Activated naive CD4-positive, alpha-beta T cell treated with anti-CD3 and anti-CD28 coated beads, Interleukin-2, amount 10 ng/mL, durations not matched to agents 7 days and 5 days (primary cell): ENCODE results near the gene PIGH.
A peak's percentile ranks its signal among the peaks of the same experiment; 100 is the strongest.

Source experiments
- CTCF ChIA-PET: fragments of 350-600 bp; sonication (Branson Sonifier 250); formaldehyde crosslinking; loops from one replicate; lab custom pipeline; 2021; ENCODE audit warnings: antibody characterized with exemption; lab: Charles Lee
- DNase-seq: peaks from one replicate; pipeline ENCODE4 v3.0.0-alpha.2; 2020
- H3K27ac Mint-ChIP-seq: one replicate; pipeline ENCODE4 v1.8.0; 2021; ENCODE audit warnings: mild to moderate bottlenecking, moderate library complexity, mixed read lengths
- H3K27me3 Mint-ChIP-seq: one replicate; pipeline ENCODE4 v1.8.0; 2021; ENCODE audit warnings: mild to moderate bottlenecking, mixed read lengths
- H3K36me3 Mint-ChIP-seq: one replicate; pipeline ENCODE4 v1.8.0; 2021; ENCODE audit warnings: mixed read lengths
- H3K4me1 Mint-ChIP-seq: one replicate; pipeline ENCODE4 v1.8.0; 2021; ENCODE audit warnings: mixed read lengths
- H3K4me3 Mint-ChIP-seq: one replicate; pipeline ENCODE4 v1.8.0; 2021; ENCODE audit warnings: mild to moderate bottlenecking, moderate library complexity, mixed read lengths
- H3K9me3 Mint-ChIP-seq: one replicate; pipeline ENCODE4 v1.8.0; 2021; ENCODE audit warnings: mixed read lengths

PIGH gene

DNA sequence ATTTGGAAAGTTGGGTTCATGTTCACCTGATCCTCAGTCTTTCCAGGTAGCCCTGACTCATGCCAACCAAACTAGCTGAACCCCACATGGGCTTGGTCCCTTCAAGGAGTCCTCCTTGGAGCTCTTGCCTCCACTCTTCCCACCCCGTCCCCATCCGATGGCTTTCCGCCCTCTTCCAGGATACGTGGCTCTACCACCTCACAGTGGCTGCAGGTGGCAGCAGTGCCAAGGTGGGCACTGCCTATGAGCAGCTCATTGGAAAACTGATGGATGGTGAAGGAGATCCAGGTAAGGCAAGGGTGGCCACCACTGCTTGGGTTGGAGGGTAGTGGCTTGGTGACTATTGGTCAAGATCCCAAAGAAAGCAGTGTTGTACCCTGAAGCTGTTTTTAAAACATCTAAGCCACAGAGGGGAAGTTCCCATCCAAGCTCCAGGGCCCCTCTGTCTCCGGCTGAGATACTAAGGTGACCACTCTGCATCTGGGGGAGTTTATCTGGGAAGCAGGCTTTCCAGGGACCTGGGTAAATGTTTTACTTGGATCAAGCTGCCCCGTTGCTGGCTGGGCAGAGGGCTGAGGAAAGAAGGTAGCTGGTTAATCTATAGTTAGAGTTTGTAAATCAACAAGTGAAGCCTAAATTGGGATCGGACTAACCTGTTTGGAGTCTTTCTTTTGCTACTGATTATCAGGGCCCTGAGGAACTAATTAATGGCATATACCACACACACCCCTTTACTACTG lies 23.7 kb downstream of the PIGH start:
- Mint-ChIP-seq H3K4me3 (no peak overlapping the region), H3K27me3 (peaks cover 7% of the 10 kb centered on the region), H3K9me3 (no peaks in the 10 kb centered on the region), H3K36me3 (no peaks in the 10 kb centered on the region), H3K27ac (no peak overlapping the region), H3K4me1 (peaks cover 4% of the 10 kb centered on the region)
- no peak for DNase-seq
- CTCF ChIA-PET: interaction anchor here (0.9 to 1.7 kb wide), 5 partner anchors 9 to 176 kb away, joined by 3 to 8 read pairs (median 4); no protein-coding TSS in a partner anchor

DNA sequence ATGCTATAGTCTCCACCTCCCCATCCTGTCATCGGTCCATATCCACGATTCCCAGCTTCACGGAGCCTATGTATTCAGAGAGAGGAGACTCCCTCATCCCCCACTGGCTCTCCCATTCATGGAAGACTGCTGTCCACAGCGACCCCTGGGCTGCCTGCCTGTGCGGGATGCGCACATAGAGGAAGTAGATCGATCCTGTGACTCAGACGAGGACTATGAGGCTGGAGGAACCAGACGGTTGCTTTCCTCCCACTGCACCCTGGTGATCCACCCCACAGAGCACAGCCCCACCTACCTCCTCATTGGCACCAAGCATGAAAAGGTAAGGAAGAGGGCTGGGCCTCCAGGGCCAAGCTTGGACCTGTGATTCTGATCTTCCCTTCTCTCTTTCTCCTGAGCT lies 24.4 kb downstream of the PIGH start:
- H3K36me3 Mint-ChIP-seq: no peaks in the 10 kb centered on the region
- DNase-seq: no peak
- no peaks in the 10 kb centered on the region for H3K4me1 Mint-ChIP-seq
- no peak overlapping the region for H3K4me3 Mint-ChIP-seq
- CTCF ChIA-PET: interaction anchor here (1.2 to 1.7 kb wide), 4 partner anchors 49 to 175 kb away, joined by 3 to 8 read pairs (median 4); no protein-coding TSS in a partner anchor
- H3K9me3 Mint-ChIP-seq: no peaks in the 10 kb centered on the region
- H3K27me3 Mint-ChIP-seq: peaks cover 10% of the 10 kb centered on the region
- no peak overlapping the region for H3K27ac Mint-ChIP-seq

DNA sequence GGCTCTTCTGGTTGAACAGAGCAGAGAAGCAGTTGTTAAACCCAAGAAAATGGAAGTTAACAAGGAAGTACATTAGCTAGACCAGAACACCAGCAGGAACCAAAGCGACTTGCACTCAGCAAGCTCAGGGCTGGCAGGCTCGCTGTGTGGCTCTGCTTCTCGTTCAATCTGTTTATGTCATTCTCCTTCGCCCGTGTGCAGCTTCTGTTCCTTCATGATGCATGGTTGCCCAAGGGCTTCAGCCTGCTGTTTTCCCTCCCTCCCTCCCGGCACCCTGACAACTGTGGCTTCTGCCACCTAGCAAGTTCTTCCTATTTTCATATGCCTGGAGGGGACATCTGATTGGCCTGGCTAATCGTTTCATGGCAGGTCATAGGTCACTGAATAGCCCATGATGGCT lies 25.3 kb downstream of the PIGH start:
- no peaks in the 10 kb centered on the region for H3K4me1 Mint-ChIP-seq
- no peaks in the 10 kb centered on the region for H3K36me3 Mint-ChIP-seq
- no peak overlapping the region for H3K27ac Mint-ChIP-seq
- no peaks in the 10 kb centered on the region for H3K9me3 Mint-ChIP-seq
- DNase-seq: no peak
- no peak overlapping the region for H3K4me3 Mint-ChIP-seq
- peaks cover 11% of the 10 kb centered on the region for H3K27me3 Mint-ChIP-seq
- CTCF ChIA-PET: interaction anchor here (1.6 to 10.3 kb wide), 2 partner anchors 129 to 147 kb away, joined by 5 to 206 read pairs; no protein-coding TSS in a partner anchor

DNA sequence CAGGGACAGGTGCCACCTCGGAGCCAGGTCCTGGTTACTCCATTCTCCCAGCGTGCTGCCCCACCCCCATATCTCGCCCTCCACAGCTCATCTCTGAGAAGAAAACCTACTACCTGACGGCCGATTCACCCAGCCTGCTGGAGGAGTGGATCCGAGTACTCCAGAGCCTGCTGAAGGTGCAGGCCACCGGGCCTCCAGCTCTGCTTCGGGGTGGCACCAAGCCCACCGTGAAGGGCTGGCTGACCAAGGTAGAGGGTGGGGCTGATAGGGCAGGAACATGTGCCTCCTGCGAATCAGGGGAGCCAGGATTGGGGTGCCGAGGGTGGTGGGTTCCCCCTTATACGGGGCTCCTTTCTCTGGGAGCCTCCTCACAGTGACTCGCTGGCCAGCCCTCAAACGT lies 25.9 kb downstream of the PIGH start:
- Mint-ChIP-seq H3K4me1 (no peaks in the 10 kb centered on the region), H3K27ac (no peak overlapping the region), H3K4me3 (no peak overlapping the region), H3K36me3 (no peaks in the 10 kb centered on the region), H3K9me3 (no peaks in the 10 kb centered on the region), H3K27me3 (peaks cover 13% of the 10 kb centered on the region)
- CTCF ChIA-PET: interaction anchor here (10.3 kb wide), 1 partner anchor 146 kb away, joined by 206 read pairs; no protein-coding TSS in a partner anchor
- no peak for DNase-seq

- CTCF ChIA-PET: interaction anchor here (0.7 to 10.3 kb wide), 2 partner anchors 145 to 153 kb away, joined by 3 to 206 read pairs; no protein-coding TSS in a partner anchor
- H3K36me3 Mint-ChIP-seq: no peaks in the 10 kb centered on the region
- H3K4me3 Mint-ChIP-seq: no peak overlapping the region
- no peaks in the 10 kb centered on the region for H3K4me1 Mint-ChIP-seq
- no peak for DNase-seq
- H3K9me3 Mint-ChIP-seq: no peaks in the 10 kb centered on the region
- H3K27ac Mint-ChIP-seq: no peak overlapping the region
- H3K27me3 Mint-ChIP-seq: peaks cover 13% of the 10 kb centered on the region
Measured at GRCh38 chr14:67573228-67574010, 26.6 kb downstream of the PIGH start.

GRCh38 chr14:67572608-67573007 lies 27.5 kb downstream of the PIGH start:
- H3K36me3 Mint-ChIP-seq: no peaks in the 10 kb centered on the region
- no peak for DNase-seq
- no peaks in the 10 kb centered on the region for H3K9me3 Mint-ChIP-seq
- no peaks in the 10 kb centered on the region for H3K4me1 Mint-ChIP-seq
- CTCF ChIA-PET: interaction anchor here (0.8 to 10.3 kb wide), 10 partner anchors 10 to 153 kb away, joined by 4 to 206 read pairs (median 14); no protein-coding TSS in a partner anchor
- H3K4me3 Mint-ChIP-seq: no peak overlapping the region
- peaks cover 15% of the 10 kb centered on the region for H3K27me3 Mint-ChIP-seq
- no peak overlapping the region for H3K27ac Mint-ChIP-seq

DNA sequence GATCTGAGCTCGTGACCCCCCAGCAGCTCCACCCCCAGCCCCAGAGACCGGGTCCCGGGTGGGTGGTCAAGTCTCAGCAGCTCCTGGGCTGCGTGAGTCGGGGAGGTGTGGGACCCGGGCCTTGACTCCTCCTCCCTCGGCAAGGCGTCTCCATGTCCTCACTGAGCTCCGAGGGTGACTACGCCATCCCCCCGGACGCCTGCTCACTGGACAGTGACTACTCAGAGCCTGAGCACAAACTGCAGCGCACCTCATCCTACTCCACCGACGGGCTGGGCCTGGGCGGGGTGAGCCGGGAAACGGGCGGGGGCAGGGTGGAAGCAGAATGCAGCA lies 28.1 kb downstream of the PIGH start:
- no peaks in the 10 kb centered on the region for H3K36me3 Mint-ChIP-seq
- H3K4me1 Mint-ChIP-seq: no peaks in the 10 kb centered on the region
- H3K9me3 Mint-ChIP-seq: no peaks in the 10 kb centered on the region
- no peak overlapping the region for H3K4me3 Mint-ChIP-seq
- H3K27ac Mint-ChIP-seq: no peak overlapping the region
- CTCF ChIA-PET: interaction anchor here (0.6 to 10.3 kb wide), 32 partner anchors 10 to 262 kb away, joined by 3 to 206 read pairs (median 5); partner anchors contain the start of genes PIGH, PLEKHH1 and TMEM229B
- no peak for DNase-seq
- H3K27me3 Mint-ChIP-seq: peaks cover 17% of the 10 kb centered on the region

DNA sequence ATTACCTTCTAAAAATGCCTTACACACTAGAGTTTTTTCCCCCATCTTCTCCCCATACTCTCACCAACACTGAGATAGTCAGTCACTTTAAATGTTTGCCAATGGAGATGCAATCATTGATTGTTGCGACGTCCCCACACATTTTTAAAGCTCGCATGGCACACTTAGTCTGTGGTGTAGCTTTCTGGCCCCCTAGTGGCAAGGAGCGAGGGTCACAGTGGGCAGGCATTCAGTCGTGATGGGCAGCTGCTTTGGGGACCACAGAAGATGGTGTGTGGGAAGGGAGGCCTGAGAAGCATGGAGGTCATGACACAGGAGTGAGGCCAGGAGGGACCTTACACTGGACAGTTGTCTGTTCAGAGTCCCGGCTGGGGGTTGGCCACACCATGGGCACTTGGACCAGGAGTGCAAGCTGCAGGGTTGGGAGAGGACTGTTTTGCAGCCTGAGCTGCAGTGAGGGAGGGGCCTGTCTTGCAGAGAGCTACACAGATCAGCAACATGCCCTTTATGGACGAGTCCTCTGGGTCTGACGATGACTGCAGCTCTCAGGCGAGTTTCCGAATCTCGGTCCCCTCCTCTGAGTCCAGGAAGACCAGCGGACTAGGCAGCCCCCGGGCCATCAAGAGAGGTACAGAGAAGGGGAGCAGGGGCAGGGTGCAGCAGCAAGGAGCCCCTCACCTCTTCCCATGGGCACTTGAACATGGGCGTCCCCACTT lies 28.6 kb downstream of the PIGH start:
- Mint-ChIP-seq H3K9me3 (no peaks in the 10 kb centered on the region), H3K36me3 (no peaks in the 10 kb centered on the region), H3K4me1 (no peaks in the 10 kb centered on the region), H3K27ac (no peak overlapping the region), H3K27me3 (peaks cover 16% of the 10 kb centered on the region), H3K4me3 (no peak overlapping the region)
- CTCF ChIA-PET: interaction anchor here (0.6 to 10.3 kb wide), 40 partner anchors 9 to 263 kb away, joined by 3 to 206 read pairs (median 4); partner anchors contain the start of genes PIGH, PLEKHH1 and TMEM229B
- DNase-seq: peak; percentile 81

- Mint-ChIP-seq H3K36me3 (no peaks in the 10 kb centered on the region), H3K4me3 (no peak overlapping the region), H3K4me1 (no peaks in the 10 kb centered on the region)
Measured at GRCh38 chr14:67570453-67570852, 29.6 kb downstream of the PIGH start.

GRCh38 chr14:67569651-67570290 lies 30.3 kb downstream of the PIGH start:
- H3K4me1 Mint-ChIP-seq: no peaks in the 10 kb centered on the region
- CTCF ChIA-PET: interaction anchor here (1.0 to 10.3 kb wide), 6 partner anchors 13 to 154 kb away, joined by 3 to 206 read pairs (median 9); no protein-coding TSS in a partner anchor
- peaks cover 12% of the 10 kb centered on the region for H3K27me3 Mint-ChIP-seq
- H3K27ac Mint-ChIP-seq: no peak overlapping the region
- H3K9me3 Mint-ChIP-seq: no peaks in the 10 kb centered on the region
- DNase-seq: no peak
- H3K36me3 Mint-ChIP-seq: no peaks in the 10 kb centered on the region
- no peak overlapping the region for H3K4me3 Mint-ChIP-seq

More at GRCh38 chr14:67570453-67570852, 29.6 kb downstream of the PIGH start:
- H3K9me3 Mint-ChIP-seq: no peaks in the 10 kb centered on the region
- H3K27me3 Mint-ChIP-seq: peaks cover 12% of the 10 kb centered on the region
- no peak for DNase-seq
- CTCF ChIA-PET: interaction anchor here (0.8 to 10.3 kb wide), 15 partner anchors 8 to 154 kb away, joined by 3 to 206 read pairs (median 6); partner anchors contain the start of gene PIGH
- H3K27ac Mint-ChIP-seq: no peak overlapping the region

DNA sequence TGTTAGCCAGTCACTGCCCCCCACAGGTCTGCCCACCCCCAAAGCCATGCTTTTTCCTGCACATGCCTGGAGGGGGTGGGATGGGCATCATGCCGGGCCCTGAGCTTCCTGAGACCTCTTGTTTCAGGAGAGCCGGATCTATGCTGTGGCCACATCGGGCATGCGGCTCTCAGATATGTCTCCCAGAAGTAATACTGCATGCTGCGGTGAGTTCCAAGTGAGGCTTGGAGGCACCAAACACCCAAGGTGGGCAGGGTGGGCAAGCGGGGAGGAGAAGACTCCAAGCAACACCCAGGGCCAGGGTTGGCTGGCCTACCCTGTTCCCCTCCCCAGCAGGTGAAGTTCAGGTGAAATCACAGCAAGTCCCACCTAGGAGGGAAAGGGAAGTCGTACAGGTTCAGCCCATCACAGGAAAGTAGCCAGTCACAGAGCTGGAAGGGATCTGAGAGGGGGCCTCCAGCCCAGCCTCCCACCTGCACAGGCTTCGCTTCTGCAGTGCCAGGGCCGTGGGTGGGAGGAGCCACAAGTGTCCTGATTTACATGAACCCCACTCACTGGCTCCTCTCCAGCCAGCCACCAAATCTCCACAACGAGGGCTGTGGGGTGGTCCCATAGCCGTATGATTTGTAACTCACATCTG lies 30.9 kb downstream of the PIGH start:
- CTCF ChIA-PET: interaction anchor here (3.7 to 10.3 kb wide), 3 partner anchors 12 to 141 kb away, joined by 13 to 206 read pairs (median 79); no protein-coding TSS in a partner anchor
- Mint-ChIP-seq H3K36me3 (no peaks in the 10 kb centered on the region), H3K9me3 (no peaks in the 10 kb centered on the region), H3K4me3 (no peak overlapping the region), H3K27ac (no peak overlapping the region), H3K27me3 (peaks cover 12% of the 10 kb centered on the region), H3K4me1 (no peaks in the 10 kb centered on the region)
- no peak for DNase-seq

- CTCF ChIA-PET: interaction anchor here (1.2 to 10.3 kb wide), 3 partner anchors 9 to 140 kb away, joined by 3 to 206 read pairs (median 15); no protein-coding TSS in a partner anchor
- no peaks in the 10 kb centered on the region for H3K9me3 Mint-ChIP-seq
- H3K27me3 Mint-ChIP-seq: peaks cover 12% of the 10 kb centered on the region
- no peaks in the 10 kb centered on the region for H3K4me1 Mint-ChIP-seq
- no peak for DNase-seq
- no peaks in the 10 kb centered on the region for H3K36me3 Mint-ChIP-seq
- no peak overlapping the region for H3K27ac Mint-ChIP-seq
- no peak overlapping the region for H3K4me3 Mint-ChIP-seq
Measured at GRCh38 chr14:67567654-67568053, 32.4 kb downstream of the PIGH start.
